ENCODE results near the gene HYAL3.

GRCh38 chr3:50327943-50328691, 28.9 kb upstream of the HYAL3 start, which contains the start of gene TUSC2:
- TF ChIP-seq CTCF (conservative IDR thresholded peaks at IDR 0.05; ENCODE audit: low read depth, low read length) = no peak
- no peak for TF ChIP-seq EZH2 (IDR thresholded peaks at IDR 0.05; ENCODE audit: low read length, unreplicated experiment)
